ENCODE data around the gene NTN1. TPM values are rescaled to one million over a fixed set of nuclear protein-coding genes. Genes with fewer than 3 reads are reported as not detected.

NTN1 gene
- total RNA-seq, 1 donor from 2014 or later, result under 0.01 TPM

- no peaks in the 10 kb centered on the region for H3K36me3 ChIP-seq (ENCODE audit: control insufficient read depth, insufficient read depth, low read length)
- peaks cover 35% of the 10 kb centered on the region for H3K27me3 ChIP-seq (ENCODE audit: control insufficient read depth, insufficient read depth, low read length)
- TF ChIP-seq, protein P1, sequence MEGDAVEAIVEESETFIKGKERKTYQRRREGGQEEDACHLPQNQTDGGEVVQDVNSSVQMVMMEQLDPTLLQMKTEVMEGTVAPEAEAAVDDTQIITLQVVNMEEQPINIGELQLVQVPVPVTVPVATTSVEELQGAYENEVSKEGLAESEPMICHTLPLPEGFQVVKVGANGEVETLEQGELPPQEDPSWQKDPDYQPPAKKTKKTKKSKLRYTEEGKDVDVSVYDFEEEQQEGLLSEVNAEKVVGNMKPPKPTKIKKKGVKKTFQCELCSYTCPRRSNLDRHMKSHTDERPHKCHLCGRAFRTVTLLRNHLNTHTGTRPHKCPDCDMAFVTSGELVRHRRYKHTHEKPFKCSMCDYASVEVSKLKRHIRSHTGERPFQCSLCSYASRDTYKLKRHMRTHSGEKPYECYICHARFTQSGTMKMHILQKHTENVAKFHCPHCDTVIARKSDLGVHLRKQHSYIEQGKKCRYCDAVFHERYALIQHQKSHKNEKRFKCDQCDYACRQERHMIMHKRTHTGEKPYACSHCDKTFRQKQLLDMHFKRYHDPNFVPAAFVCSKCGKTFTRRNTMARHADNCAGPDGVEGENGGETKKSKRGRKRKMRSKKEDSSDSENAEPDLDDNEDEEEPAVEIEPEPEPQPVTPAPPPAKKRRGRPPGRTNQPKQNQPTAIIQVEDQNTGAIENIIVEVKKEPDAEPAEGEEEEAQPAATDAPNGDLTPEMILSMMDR (IDR thresholded peaks at IDR 0.05; ENCODE audit: insufficient read depth, low read length, severe bottlenecking), result no peak
- peak overlapping the region; percentile 36 for H3K4me3 ChIP-seq (ENCODE audit: low read depth, low read length)
- DNase-seq (ENCODE audit: low read depth) (no peak), FAIRE-seq (no peak)
Measured at GRCh38 chr17:9020824-9021157, 519 bp upstream of the NTN1 start.

- no peak for FAIRE-seq
Measured at GRCh38 chr17:9021992-9022572, 772 bp downstream of the NTN1 start.

DNA sequence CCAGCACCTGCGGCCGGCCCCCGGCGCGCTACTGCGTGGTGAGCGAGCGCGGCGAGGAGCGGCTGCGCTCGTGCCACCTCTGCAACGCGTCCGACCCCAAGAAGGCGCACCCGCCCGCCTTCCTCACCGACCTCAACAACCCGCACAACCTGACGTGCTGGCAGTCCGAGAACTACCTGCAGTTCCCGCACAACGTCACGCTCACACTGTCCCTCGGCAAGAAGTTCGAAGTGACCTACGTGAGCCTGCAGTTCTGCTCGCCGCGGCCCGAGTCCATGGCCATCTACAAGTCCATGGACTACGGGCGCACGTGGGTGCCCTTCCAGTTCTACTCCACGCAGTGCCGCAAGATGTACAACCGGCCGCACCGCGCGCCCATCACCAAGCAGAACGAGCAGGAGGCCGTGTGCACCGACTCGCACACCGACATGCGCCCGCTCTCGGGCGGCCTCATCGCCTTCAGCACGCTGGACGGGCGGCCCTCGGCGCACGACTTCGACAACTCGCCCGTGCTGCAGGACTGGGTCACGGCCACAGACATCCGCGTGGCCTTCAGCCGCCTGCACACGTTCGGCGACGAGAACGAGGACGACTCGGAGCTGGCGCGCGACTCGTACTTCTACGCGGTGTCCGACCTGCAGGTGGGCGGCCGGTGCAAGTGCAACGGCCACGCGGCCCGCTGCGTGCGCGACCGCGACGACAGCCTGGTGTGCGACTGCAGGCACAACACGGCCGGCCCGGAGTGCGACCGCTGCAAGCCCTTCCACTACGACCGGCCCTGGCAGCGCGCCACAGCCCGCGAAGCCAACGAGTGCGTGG lies 1.5 kb downstream of the NTN1 start:
- TF ChIP-seq, protein P1 (IDR thresholded peaks at IDR 0.05; ENCODE audit: insufficient read depth, low read length, severe bottlenecking), result no peak
- DNase-seq (ENCODE audit: low read depth), result no peak
- H3K36me3 ChIP-seq (ENCODE audit: control insufficient read depth, insufficient read depth, low read length), result no peaks in the 10 kb centered on the region
- H3K27me3 ChIP-seq (ENCODE audit: control insufficient read depth, insufficient read depth, low read length), result peaks cover 39% of the 10 kb centered on the region
- no peak for FAIRE-seq
- peak overlapping the region; percentile 36 for H3K4me3 ChIP-seq (ENCODE audit: low read depth, low read length)

More at GRCh38 chr17:9021992-9022572, 772 bp downstream of the NTN1 start:
- Histone ChIP-seq H3K36me3 (ENCODE audit: control insufficient read depth, insufficient read depth, low read length) (no peaks in the 10 kb centered on the region), H3K27me3 (ENCODE audit: control insufficient read depth, insufficient read depth, low read length) (peaks cover 40% of the 10 kb centered on the region), H3K4me3 (ENCODE audit: low read depth, low read length) (peak overlapping the region; percentile 36)
- no peak for DNase-seq (ENCODE audit: low read depth)
- TF ChIP-seq, protein P1 (IDR thresholded peaks at IDR 0.05; ENCODE audit: insufficient read depth, low read length, severe bottlenecking), result no peak

GRCh38 chr17:9023392-9024218 lies 2.3 kb downstream of the NTN1 start:
- TF ChIP-seq, protein P1 (IDR thresholded peaks at IDR 0.05; ENCODE audit: insufficient read depth, low read length, severe bottlenecking), result no peak
- Histone ChIP-seq H3K4me3 (ENCODE audit: low read depth, low read length) (no peak overlapping the region), H3K36me3 (ENCODE audit: control insufficient read depth, insufficient read depth, low read length) (no peaks in the 10 kb centered on the region), H3K27me3 (ENCODE audit: control insufficient read depth, insufficient read depth, low read length) (peaks cover 38% of the 10 kb centered on the region)
- DNase-seq (ENCODE audit: low read depth), result no peak
- FAIRE-seq, result no peak

- DNase-seq (ENCODE audit: low read depth) (no peak), FAIRE-seq (no peak)
- Histone ChIP-seq H3K27me3 (ENCODE audit: control insufficient read depth, insufficient read depth, low read length) (peaks cover 38% of the 10 kb centered on the region), H3K4me3 (ENCODE audit: low read depth, low read length) (no peak overlapping the region), H3K36me3 (ENCODE audit: control insufficient read depth, insufficient read depth, low read length) (no peaks in the 10 kb centered on the region)
- TF ChIP-seq, protein P1 (IDR thresholded peaks at IDR 0.05; ENCODE audit: insufficient read depth, low read length, severe bottlenecking), result no peak
Measured at GRCh38 chr17:9024497-9024896, 3.2 kb downstream of the NTN1 start.

Data from bronchial epithelial cell (primary cell).